ENCODE data around the gene ALK.

Gene ALK

DNA sequence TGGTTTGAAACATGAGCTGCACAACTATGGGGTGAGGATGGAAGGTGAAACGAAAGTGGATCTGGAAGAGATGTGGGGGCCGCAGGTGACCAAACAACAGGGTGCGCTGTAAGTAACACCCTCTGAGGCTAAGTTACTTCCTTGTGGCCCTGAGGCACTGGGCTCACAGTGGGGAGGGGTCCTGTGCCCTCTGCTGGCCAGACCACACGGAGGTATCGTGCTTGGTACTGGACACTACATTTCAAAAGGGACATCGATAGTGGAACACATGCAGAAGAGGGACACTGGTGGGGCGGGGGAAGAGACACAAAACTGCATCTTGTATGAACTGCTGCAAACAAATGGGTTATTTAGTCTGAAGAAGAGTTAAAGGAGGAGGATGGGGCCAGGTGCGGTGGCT is 695.6 kb downstream of the ALK start:
- H3K4me3 ChIP-seq (ENCODE audit: control insufficient read depth, low read depth, low read length), result no peak overlapping the region
- TF ChIP-seq, protein P1, sequence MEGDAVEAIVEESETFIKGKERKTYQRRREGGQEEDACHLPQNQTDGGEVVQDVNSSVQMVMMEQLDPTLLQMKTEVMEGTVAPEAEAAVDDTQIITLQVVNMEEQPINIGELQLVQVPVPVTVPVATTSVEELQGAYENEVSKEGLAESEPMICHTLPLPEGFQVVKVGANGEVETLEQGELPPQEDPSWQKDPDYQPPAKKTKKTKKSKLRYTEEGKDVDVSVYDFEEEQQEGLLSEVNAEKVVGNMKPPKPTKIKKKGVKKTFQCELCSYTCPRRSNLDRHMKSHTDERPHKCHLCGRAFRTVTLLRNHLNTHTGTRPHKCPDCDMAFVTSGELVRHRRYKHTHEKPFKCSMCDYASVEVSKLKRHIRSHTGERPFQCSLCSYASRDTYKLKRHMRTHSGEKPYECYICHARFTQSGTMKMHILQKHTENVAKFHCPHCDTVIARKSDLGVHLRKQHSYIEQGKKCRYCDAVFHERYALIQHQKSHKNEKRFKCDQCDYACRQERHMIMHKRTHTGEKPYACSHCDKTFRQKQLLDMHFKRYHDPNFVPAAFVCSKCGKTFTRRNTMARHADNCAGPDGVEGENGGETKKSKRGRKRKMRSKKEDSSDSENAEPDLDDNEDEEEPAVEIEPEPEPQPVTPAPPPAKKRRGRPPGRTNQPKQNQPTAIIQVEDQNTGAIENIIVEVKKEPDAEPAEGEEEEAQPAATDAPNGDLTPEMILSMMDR (conservative IDR thresholded peaks at IDR 0.05; ENCODE audit: control insufficient read depth, insufficient read depth, low read depth, low read length), result no peak
- DNase-seq (ENCODE audit: low read depth), result no peak

DNA sequence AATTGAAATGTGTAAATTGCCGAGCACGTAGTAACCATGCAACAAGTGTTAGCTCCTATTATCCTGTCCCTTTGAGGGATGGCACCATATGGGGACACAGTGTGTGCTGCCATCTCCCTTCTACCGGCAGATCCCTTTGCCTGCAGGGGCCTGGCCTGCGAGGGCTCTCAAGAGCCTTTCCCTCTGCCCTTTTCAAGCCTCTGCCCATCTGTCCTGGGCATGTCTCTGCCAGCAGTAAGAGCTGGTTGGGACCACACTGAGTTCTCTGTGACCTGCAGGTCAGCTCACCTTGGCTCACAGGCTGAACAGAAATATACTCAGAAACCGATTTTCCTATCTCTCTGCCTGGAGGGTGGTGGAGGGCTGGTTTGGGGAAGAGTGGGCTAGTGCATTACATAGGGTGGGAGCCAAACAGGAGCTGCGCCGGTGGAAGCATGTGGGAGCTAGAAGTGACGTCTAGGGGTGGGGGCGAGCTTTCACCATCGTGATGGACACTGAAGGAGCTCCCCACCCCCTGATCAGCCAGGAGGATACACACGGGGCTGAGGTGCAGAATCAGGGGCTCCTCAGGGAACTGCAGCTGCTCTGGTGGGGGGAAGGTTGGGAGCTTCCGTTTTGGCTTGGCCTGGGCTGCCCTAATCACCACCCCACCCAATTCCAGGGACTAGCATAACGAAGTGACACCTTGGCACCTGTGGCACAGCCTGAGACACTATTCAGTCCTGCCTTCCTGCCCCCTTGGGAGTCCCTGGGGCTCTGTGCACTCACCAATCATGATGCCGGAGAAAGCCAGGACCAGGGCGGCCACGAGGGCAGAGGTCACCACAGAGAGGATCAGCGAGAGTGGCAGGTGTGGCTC is 696.5 kb downstream of the ALK start:
- no peak overlapping the region for H3K4me3 ChIP-seq (ENCODE audit: control insufficient read depth, low read depth, low read length)
- TF ChIP-seq, protein P1 (conservative IDR thresholded peaks at IDR 0.05; ENCODE audit: control insufficient read depth, insufficient read depth, low read depth, low read length), result no peak
- DNase-seq (ENCODE audit: low read depth), result no peak

DNA sequence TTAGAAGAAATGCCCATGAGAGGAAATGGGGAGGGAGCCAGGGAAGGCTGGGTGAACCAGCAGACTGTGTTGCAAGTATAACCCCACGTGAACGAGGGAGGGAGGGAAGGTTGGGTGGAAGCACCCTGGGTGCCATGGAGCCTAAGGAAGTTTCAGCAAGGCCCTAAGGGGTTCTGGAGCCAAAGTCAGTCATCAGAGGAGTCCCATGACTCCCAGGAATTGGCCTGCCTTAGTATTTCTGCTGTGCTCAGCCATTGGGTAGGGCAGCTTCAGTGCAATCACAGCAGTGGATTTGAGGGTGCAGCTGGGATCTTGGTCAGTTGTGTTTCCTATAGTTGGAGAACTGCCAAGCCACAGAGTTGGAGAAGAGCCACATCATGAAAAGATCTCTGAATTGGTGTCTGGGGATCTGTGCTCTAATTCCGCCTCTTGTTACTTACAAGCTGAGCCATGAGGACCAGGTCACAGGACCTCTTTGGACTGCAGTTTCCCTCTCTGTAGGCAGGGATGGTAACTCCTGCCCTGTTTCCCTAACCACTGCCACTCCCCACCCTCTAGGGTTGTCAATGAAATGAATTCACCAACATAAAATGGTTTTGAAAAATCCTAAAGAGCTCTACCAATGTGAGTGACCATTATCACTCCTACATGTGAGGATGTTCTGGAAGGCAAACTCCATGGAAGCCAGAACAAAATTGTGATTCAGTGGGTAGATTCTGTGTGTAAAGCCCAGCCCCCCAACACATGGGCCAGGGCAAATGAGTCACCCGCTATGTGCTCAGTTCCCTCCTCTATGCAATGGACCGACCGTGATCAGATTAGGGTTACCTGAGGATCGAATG is 697.3 kb downstream of the ALK start:
- TF ChIP-seq, protein P1 (conservative IDR thresholded peaks at IDR 0.05; ENCODE audit: control insufficient read depth, insufficient read depth, low read depth, low read length), result no peak
- H3K4me3 ChIP-seq (ENCODE audit: control insufficient read depth, low read depth, low read length), result no peak overlapping the region
- peak; percentile 90 for DNase-seq (ENCODE audit: low read depth)

DNA sequence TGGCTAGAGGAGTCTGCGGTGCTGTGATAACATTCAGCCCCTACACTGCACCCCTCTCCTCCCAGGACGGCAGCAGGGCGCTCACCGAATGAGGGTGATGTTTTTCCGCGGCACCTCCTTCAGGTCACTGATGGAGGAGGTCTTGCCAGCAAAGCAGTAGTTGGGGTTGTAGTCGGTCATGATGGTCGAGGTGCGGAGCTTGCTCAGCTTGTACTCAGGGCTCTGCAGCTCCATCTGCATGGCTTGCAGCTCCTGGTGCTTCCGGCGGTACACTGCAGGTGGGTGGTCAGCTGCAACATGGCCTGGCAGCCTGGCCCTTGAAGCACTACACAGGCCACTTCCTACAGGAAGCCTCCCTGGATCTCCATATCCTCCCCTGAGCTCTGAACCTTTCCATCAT is 698.1 kb downstream of the ALK start:
- no peak for DNase-seq (ENCODE audit: low read depth)
- TF ChIP-seq, protein P1 (conservative IDR thresholded peaks at IDR 0.05; ENCODE audit: control insufficient read depth, insufficient read depth, low read depth, low read length), result no peak
- H3K4me3 ChIP-seq (ENCODE audit: control insufficient read depth, low read depth, low read length), result no peak overlapping the region

DNA sequence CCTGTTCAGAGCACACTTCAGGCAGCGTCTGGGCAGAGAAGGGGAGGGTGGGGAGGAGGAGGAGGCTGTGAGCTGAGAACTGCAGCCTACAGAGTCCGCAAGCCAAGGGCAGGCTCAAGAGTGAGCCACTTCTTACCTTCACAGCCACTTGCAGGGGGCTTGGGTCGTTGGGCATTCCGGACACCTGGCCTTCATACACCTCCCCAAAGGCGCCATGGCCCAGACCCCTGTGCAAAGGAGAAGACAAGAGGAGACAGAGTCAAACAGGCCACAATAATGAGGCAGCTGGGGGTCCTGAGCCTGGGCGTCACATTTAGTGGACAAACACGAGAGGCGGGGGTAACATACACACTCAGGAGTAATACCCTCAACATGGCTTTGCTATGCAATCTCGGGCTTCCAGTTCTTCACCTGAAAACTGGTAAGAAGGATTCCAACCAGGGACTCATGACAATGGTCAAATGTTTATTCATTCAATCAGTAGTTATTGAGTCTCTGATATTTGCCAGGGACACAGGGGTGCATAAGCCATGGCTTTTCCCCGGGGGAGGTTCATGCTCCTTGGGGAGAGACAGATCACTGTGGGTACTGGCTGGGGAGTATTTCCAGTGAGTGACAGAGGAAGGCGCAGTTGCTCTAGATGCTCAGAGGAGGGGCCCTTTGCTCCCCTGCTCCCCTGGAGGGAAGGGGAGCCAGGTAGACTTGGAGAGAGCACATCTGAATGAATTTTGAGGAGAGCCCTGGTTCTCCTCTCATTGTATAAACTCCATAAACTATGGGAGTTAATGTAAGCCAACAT is 698.8 kb downstream of the ALK start:
- TF ChIP-seq, protein P1 (conservative IDR thresholded peaks at IDR 0.05; ENCODE audit: control insufficient read depth, insufficient read depth, low read depth, low read length), result no peak
- no peak for DNase-seq (ENCODE audit: low read depth)
- H3K4me3 ChIP-seq (ENCODE audit: control insufficient read depth, low read depth, low read length), result no peak overlapping the region
